Measurements from ENCODE around the gene CTBP2.
"Not testable (repeated sequence)": the region's sequence is repeated elsewhere in the genome, so short reads cannot be mapped to it uniquely, and the experiment has no call there.

The CTBP2 gene

GRCh38 chr10:124997771-124998623 is 162.4 kb downstream of the CTBP2 start:
- no peak for DNase-seq (ENCODE audit: low read depth)

- DNase-seq (ENCODE audit: low read depth), result no peak
These were observed 163.1 kb downstream of the CTBP2 start for GRCh38 chr10:124997306-124997705.

GRCh38 chr10:124996854-124997215 is 163.5 kb downstream of the CTBP2 start:
- DNase-seq (ENCODE audit: low read depth), result no peak

- DNase-seq (ENCODE audit: low read depth), result no peak
These were observed 164.1 kb downstream of the CTBP2 start for GRCh38 chr10:124996127-124996853.

GRCh38 chr10:124995605-124996004 is 164.8 kb downstream of the CTBP2 start:
- DNase-seq (ENCODE audit: low read depth), result no peak

GRCh38 chr10:124994573-124995473 is 165.5 kb downstream of the CTBP2 start:
- no peak for DNase-seq (ENCODE audit: low read depth)

GRCh38 chr10:124993736-124994451 is 166.5 kb downstream of the CTBP2 start:
- DNase-seq (ENCODE audit: low read depth), result no peak

- no peak for DNase-seq (ENCODE audit: low read depth)
These were observed 167.0 kb downstream of the CTBP2 start for GRCh38 chr10:124993345-124993708.

GRCh38 chr10:124992462-124993344 is 167.7 kb downstream of the CTBP2 start:
- no peak for DNase-seq (ENCODE audit: low read depth)

GRCh38 chr10:124991835-124992234 is 168.5 kb downstream of the CTBP2 start:
- DNase-seq (ENCODE audit: low read depth), result no peak

GRCh38 chr10:124990671-124991625 is 169.4 kb downstream of the CTBP2 start:
- DNase-seq (ENCODE audit: low read depth), result no peak

GRCh38 chr10:124989526-124989925 is 170.8 kb downstream of the CTBP2 start:
- DNase-seq (ENCODE audit: low read depth), result no peak

GRCh38 chr10:124988753-124989152 is 171.6 kb downstream of the CTBP2 start:
- DNase-seq (ENCODE audit: low read depth), result not testable (repeated sequence)

GRCh38 chr10:124987788-124988187 is 172.6 kb downstream of the CTBP2 start:
- no peak for DNase-seq (ENCODE audit: low read depth)

GRCh38 chr10:124985162-124985561 is 175.2 kb downstream of the CTBP2 start:
- no peak for DNase-seq (ENCODE audit: low read depth)

GRCh38 chr10:124984376-124984775 is 176.0 kb downstream of the CTBP2 start:
- DNase-seq (ENCODE audit: low read depth), result no peak

GRCh38 chr10:124983321-124983720 is 177.0 kb downstream of the CTBP2 start:
- no peak for DNase-seq (ENCODE audit: low read depth)

- no peak for DNase-seq (ENCODE audit: low read depth)
These were observed 182.0 kb downstream of the CTBP2 start for GRCh38 chr10:124978376-124978725.

GRCh38 chr10:124977648-124978375 is 182.6 kb downstream of the CTBP2 start:
- DNase-seq (ENCODE audit: low read depth), result no peak
